NCI-H82 treated with DMSO at 0.1 percent for 48 hours (cell line): ENCODE measurements around the gene LBR.
A peak's percentile ranks its signal among the peaks of the same experiment; 100 is the strongest.

Experiments
- DNase-seq: peaks from one replicate; lab custom pipeline; 2025; ENCODE audit not compliant: unreplicated experiment; lab: John Stamatoyannopoulos, UW

LBR gene

DNA sequence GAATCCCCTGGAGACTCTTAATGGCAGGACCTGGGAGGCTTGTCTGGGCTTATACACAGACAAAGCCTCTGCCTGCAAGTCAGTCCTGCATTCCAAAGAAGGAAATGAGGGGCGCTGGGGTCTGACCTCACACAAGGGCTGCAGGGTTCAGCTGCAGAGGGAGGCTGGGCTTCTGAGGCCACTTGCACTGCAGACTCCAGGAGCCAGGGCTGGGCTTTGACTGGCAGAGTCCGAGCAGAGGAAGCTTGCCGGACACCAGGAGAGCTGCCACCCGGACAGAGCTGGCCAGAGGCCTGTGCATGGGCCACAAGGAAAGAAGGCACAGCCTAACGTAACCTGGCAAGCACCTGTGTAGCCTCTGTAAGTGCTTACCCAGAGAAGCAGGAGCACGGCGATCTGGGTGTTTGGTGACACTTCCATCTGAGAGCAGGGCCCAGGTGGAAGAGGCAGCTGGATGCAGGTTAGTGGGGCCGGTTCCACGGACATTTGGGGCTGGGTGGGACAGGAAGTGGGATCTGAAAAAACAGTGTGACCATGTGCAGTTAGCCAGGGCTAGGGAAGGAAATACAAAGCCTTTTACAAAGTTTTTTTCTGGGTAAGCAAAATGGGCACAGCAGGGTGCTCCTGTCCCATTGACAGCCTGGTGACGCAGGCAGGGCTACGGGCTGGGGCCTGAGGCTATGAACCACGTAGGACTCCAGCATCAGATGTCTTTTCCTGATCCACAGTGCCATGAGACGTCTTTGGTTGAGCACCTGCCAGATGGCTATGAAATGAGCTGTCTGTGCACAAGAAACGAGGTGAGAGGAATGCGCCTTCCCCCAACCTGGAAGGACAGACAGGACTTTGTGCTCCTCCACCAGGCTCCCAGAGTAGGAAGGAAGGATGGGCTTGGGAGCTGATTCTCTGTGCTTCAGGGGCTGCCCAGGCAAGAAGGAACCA lies 37.3 kb upstream of the LBR start:
- DNase-seq = no peak

- no peak for DNase-seq
Observed at GRCh38 chr1:225462714-225463574, 35.1 kb upstream of the LBR start.

DNA sequence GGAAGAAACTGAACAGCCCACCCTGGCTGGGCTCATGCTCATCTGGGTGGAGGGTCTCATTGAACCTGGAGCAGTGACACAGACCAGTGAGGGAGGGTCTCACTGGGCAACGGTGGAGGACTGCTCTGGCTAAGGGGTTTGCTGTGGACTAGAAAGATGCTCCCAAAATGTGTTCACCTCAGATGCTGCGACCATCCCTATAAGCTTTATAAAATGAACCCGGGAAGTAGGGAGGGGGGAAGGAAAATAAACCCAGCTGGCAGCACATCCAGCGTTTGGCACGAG lies 34.5 kb upstream of the LBR start:
- DNase-seq = peak; percentile 60

DNA sequence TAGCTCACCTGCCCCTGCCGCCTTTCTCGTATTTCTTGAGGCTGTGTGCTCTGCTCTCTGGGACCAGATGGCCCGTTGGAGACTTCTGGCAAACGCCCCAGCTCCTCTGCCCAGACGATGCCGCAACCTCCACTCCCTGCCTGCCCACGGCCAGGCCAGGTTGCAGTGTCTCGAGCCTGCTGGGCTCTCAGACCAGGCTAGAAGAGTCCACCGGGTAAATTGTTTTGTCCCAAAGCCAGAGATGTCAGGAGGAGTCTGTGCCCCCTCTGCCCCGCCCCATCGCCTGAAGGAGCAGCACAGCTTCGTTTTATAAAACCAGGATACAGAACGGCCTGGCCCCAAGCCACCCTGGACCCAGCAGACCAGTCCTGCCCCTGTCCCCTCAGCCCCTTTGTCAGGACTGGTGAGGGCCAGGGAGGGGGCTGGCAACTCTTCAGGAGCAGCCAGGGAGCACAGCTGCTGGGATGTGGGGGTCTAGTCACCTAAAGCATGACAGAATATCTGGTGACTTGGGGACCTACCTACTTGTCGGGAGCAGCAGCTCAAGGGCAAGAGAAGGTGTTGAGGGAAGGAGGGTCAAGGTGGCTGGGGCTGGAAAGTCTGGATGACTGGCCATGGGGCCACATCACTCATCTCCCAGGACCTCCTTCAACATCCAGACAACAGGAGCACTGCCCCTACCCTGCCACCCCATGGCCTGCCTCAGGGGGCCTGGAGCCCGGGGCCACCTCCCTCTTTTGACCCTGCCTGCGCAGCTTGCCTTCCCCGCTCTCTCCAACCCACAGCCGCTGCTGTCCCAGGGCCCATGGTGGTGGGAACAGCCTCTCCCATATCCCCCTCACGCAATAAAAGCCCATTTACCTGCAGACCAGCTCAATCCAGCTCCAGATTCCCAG lies 33.9 kb upstream of the LBR start:
- no peak for DNase-seq

DNA sequence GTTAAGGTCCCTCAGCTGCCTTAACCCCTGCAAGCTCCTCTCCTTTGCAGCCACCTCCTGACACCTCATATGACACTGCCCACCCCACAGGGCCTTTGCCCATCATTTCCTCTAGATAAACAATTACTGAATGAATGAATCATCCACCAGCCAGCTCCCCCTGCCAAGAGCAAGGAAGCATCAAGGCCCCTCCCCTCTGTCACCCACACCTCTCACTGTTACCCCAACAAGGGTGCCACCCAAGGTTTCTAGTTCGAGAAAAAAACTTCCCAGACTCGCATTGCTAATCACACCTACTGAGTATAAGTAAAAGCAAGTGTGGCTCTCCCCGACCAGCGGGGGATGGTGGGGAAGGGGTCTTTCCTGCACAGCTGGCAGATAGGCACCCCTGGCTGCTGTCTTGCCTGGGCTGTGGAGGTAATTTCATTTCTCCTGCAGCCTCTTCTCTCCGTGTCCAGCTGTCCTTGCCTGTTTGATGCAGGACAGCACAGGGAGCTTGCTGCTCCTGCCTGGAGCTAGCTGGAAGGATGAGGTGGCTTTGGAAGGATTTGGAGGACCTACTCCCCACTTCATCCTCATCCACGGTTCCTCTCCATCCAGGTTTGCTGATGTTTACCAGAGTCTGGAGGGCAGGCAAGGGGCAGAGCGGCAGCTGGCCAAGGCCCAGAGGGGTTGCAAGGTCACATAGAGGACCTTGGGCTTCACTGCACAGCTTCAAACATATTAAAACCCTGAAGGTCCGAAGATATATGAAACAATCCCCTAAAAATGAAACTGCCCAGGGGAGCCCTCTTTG lies 33.1 kb upstream of the LBR start:
- no peak for DNase-seq

DNA sequence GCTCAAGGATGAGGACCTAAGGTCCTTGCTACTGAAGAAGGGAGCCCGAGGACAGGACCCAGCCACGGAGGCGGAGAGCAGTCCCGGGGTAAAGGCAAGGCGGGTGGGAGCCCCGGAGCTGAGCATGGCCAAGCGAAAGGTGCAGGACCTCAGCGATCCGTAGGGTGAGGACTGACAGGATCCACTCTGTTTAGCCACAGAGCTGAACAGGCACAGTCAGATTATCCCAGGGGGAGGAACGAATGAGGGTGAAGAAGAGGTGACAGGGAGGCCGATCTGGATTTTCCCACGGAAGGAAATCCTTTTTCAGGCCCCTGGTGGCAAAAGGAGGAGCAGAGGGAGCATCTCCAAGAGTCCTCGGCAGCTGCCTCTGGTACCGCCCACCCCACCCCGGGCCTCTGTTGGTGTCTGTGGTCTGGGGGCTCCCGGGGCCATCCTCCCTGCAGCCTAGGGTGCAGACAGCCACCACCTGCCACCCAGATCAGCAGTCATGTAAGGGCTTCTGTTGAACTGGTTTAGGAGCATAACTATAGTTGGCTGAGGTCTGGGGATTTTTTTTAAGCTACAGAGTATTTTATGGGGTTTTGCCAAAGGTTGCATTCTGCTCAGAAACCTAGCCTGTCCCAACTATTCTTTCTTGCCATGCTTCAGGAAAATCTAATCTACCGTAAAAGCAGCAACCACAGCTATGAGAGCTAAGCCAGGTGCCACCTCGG lies 32.3 kb upstream of the LBR start:
- no peak for DNase-seq

GRCh38 chr1:225458222-225458631 lies 30.4 kb upstream of the LBR start:
- DNase-seq = no peak

- DNase-seq = no peak
Observed at GRCh38 chr1:225454733-225455132, 26.9 kb upstream of the LBR start.

DNA sequence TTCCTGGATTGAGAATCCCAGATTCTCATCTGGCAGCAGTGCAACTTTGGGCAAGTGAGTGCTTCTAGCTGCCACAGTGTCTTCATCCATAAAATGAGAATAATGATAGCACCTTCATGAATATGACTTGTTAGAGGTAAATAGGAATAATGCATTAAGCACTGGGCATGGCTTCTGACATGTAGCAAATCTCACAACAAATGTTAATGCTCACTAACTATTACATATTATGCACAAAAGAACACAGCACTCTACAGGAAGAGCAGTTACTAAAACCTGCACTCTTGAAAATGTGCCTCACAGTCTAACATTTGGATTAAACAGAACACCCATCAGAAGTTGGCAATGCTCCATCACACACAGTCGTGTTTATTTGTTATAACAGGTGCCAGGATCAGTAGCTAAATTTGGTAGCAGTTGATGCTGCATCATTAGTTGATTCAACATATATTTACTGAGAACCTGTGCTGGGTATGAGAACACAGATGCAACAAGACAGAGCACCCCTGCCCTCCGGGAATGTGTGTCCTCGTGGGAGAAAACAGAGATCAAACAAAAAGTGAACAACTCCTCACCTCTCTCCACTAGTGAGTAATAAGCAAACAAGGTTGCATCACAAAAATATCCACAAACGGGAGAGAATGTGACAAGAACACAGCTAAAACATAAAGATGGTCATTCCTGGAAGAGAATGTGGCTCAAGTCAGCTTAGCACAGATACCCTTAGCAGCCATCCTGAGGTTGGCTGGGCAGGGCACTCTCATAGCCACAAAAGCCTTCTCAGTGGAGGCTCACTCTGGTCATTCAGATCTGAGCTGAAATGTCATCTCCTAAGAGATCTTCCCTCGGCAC lies 26.2 kb upstream of the LBR start:
- DNase-seq = no peak

- no peak for DNase-seq
Observed at GRCh38 chr1:225451840-225452515, 24.1 kb upstream of the LBR start.

DNA sequence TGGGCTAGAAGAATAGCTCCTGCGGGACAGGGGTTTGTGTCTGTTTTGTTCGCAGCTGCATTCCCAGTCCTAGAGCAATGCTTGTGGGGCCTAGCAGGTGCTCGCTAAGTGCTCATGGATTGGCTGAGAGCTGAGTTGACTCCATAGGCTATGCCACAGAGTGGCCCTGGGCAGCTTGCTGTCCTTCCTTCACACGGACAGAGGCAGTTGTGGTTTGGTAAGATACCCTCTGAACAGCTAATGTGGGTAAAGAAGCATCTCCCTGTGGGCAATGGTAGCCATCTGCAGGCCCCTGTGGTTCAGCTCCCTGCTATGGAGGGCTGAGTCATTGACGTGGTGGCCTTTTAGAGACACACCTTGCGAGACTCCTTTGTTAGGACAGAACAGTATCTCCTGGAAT lies 23.5 kb upstream of the LBR start:
- DNase-seq = no peak

DNA sequence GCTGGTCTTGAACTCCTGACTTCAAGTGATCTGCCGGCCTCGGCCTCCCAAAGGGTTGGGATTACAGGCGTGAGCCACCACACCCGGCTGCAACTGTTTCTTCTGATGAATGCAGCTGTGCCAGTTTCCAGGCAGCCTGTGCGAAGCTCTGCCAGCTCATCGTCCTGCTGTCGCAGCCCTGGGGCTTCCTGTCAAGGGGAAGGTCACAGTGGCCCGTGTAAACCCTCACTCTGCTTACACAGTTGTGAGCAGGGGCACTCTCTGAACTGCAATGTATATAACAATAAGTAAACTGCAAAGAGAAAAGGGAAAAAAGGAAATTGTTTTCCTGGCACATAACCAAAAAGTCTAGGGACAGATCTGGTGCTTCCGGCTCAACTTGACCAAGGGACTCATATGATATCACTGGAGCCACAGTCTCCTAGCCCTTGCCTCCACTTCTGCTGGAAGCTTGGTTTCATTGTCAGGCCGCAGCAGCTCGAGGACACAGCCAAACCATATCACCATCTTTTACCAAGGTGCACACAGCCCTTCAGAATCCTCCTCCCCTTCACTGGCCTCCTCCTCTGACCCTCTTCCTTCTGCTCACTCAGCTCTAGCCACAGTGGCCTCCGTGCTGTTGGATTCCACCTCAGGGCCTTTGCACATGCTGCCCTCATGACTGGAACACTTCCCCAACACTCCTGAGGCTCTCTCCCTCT lies 22.8 kb upstream of the LBR start:
- DNase-seq = no peak

DNA sequence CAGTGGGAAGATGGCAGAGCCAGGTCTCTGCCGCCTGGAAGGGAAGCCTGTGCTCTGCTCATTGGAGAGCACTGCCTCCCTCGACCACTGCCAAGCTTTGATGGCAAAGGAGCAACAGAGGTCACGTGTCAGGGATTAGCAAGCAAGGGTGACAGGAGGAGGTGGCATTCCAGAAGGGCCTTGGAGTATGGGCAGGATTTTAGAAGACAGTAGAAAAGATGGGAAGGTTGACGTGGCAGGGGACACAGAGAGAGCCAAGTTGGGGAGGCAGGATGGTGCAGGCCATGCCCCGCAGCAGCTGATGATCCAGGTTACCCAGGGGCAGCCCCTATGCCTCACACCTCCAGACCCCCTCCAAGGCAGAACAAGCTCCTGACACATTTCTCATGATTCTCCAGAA lies 21.9 kb upstream of the LBR start:
- no peak for DNase-seq

- no peak for DNase-seq
Observed at GRCh38 chr1:225449261-225449660, 21.4 kb upstream of the LBR start.

GRCh38 chr1:225448146-225448805 lies 20.4 kb upstream of the LBR start:
- no peak for DNase-seq

DNA sequence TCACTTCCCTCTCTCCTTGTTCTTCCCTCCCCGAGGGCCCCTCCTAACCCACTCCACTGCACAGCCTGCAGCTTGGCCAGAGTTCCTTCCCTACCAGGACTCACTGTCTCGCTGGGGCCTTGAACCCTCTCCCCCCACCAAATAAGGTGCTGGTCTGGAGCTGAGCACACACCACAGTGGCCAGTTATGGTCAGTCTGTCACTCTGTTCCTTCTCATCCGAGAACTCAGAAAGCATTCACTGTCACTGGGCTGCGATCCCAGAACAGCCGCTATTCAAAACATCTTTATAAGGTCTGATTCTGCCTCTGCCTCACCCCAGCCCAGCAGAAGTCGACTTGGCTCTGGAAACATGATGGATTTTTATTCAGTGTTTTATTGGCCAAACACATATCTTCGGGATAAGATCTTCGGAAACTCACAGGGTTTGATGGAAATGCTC lies 19.8 kb upstream of the LBR start:
- DNase-seq = no peak

DNA sequence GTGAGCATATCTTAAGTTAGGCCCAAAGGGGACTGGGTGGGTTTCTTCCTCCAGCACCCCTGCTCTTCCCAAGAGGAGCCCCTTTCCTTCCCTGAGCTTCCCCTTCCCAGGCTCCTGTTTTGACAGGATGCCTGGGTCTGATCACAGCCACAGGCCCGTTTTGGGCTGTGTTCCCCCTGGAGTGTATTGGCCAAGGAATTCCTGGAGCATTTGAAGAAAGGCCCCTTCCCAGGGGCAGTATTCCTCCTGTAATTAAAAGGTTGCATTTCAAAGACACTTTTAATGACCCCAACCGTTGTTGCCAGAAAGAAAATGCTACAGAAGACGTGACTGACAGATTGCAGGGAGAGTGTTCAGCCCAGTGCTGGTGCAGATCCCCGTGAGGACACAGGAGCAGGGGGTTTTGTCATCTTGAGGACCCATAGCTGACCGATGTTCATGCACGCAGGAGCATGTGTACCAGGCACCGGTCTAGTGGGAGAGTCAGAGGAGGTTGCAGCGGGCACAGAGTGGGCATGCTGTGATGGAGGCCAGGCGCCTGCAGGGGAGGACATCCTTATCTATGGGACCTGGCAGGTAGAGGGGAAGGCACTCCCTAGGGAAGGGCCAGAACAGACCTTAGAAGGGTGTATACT lies 19.3 kb upstream of the LBR start:
- no peak for DNase-seq
